Amniotic epithelial cell (primary cell): ENCODE data around the gene EXD1.
"Not testable (repeated sequence)": the region's sequence is repeated elsewhere in the genome, so short reads cannot be mapped to it uniquely, and the experiment has no call there.

ENCODE experiments used
- DNase-seq: peaks from one replicate; pipeline ENCODE4 v3.0.0-alpha.2; 2010; ENCODE audit warnings: low read depth

The EXD1 gene

GRCh38 chr15:41230650-41231421 is at the start of gene EXD1, which contains the start of gene CHP1:
EXD1 (minus strand) TSS chr15:41230757; CDS start chr15:41226575, 4,182 bp downstream.
CHP1 (plus strand) TSS chr15:41231268; CDS start chr15:41231383, 115 bp downstream.
- DNase-seq: peak; percentile 97

- DNase-seq: no peak
These were observed 49.2 kb upstream of the EXD1 start for GRCh38 chr15:41279535-41280283.

- no peak for DNase-seq
These were observed 47.8 kb upstream of the EXD1 start for GRCh38 chr15:41278319-41278718.

- peak; percentile 54 for DNase-seq
These were observed 46.3 kb upstream of the EXD1 start for GRCh38 chr15:41276831-41277230.

GRCh38 chr15:41269887-41270286 is 39.3 kb upstream of the EXD1 start:
- no peak for DNase-seq

GRCh38 chr15:41263891-41264351 is 33.4 kb upstream of the EXD1 start:
- peak; percentile 93 for DNase-seq

GRCh38 chr15:41262571-41262970 is 32.0 kb upstream of the EXD1 start:
- no peak for DNase-seq

- not testable (repeated sequence) for DNase-seq
These were observed 30.4 kb upstream of the EXD1 start for GRCh38 chr15:41260924-41261323.

- no peak for DNase-seq
These were observed 29.1 kb upstream of the EXD1 start for GRCh38 chr15:41259546-41260189.

GRCh38 chr15:41258750-41259471 is 28.4 kb upstream of the EXD1 start:
- DNase-seq: peak; percentile 78

- no peak for DNase-seq
These were observed 26.1 kb upstream of the EXD1 start for GRCh38 chr15:41256577-41257038.

GRCh38 chr15:41256103-41256502 is 25.5 kb upstream of the EXD1 start:
- DNase-seq: no peak

GRCh38 chr15:41254560-41254959 is 24.0 kb upstream of the EXD1 start:
- DNase-seq: no peak

GRCh38 chr15:41251411-41251810 is 20.9 kb upstream of the EXD1 start:
- no peak for DNase-seq

GRCh38 chr15:41250745-41251144 is 20.2 kb upstream of the EXD1 start:
- not testable (repeated sequence) for DNase-seq

- DNase-seq: no peak
These were observed 10.8 kb upstream of the EXD1 start for GRCh38 chr15:41241221-41241964.

- DNase-seq: no peak
These were observed 7.5 kb upstream of the EXD1 start for GRCh38 chr15:41238100-41238499.

GRCh38 chr15:41235929-41236328 is 5.4 kb upstream of the EXD1 start:
- DNase-seq: no peak

GRCh38 chr15:41235228-41235627 is 4.7 kb upstream of the EXD1 start:
- DNase-seq: not testable (repeated sequence)

- peak; percentile 87 for DNase-seq
These were observed 2.8 kb upstream of the EXD1 start for GRCh38 chr15:41233367-41233771.
